ENCODE results near the gene ACADVL. TPM values are rescaled to one million over a fixed set of nuclear protein-coding genes. Genes with fewer than 3 reads are reported as not detected.

Gene ACADVL
- total RNA-seq, 1 experiment from 2014 or later, result 305 TPM

DNA sequence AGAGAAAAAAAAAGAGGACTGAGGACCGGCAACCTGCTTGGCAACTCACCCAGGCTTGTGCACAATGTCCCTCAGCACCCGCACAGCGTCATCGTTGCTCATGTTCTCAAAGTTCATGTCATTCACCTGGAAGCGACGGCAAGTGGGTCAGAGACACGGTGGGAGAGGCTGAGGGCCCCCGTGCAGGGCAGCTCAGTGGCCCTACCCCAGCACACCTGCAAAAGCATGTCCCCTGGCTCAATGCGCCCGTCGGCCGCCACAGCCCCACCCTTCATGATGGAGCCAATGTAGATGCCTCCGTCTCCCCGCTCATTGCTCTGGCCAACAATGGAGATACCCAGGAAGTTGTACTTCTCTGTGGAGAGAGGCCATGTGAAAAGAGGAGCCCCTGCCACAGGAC, 9.2 kb downstream of the ACADVL start:
- H3K27ac ChIP-seq (ENCODE audit: low read length), result no peak overlapping the region
- in situ Hi-C loops (cut with HindIII; ENCODE audit: low pct_unique_long_range_greater_than_20kb, low sequenced_read_pairs), result no loop called here

DNA sequence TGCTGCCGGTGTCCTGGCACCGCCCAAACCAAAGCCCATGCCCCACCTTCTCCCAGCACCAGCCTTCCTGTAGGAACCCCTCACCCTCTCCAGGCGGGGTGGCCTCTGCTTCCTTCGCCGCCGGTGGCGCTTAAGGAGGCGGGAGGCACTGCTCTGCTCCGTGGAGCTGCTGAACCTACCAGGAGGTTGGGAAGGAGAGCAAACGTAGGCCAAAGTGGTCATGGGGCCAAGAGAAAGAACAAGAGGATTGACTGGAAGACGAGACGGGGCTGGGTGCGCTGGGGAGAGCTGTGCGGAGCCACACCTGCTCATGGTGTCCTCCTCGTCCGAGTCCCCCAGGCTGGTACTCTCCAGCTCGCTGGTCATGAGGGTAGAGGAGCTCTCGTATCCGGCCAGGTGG, 9.8 kb downstream of the ACADVL start:
- Histone ChIP-seq H3K27ac (ENCODE audit: low read length) (no peak overlapping the region), H3K4me3 (ENCODE audit: low read depth in 2 of 2, low read length in 2 of 2) (no peak overlapping the region), H3K9me3 (ENCODE audit: control insufficient read depth, insufficient read depth, low read depth, low read length) (no peaks in the 10 kb centered on the region), H3K27me3 (ENCODE audit: control insufficient read depth, insufficient read depth, low read length) (no peaks in the 10 kb centered on the region), H3K4me1 (ENCODE audit: control insufficient read depth, insufficient read depth, low read length) (peaks cover 26% of the 10 kb centered on the region), H3K36me3 (ENCODE audit: control insufficient read depth, insufficient read depth, low read length) (no peaks in the 10 kb centered on the region; the same call in 1 of the 2 replicates)
- POLR2A ChIA-PET, result no interaction called here
- TF ChIP-seq, protein P1, sequence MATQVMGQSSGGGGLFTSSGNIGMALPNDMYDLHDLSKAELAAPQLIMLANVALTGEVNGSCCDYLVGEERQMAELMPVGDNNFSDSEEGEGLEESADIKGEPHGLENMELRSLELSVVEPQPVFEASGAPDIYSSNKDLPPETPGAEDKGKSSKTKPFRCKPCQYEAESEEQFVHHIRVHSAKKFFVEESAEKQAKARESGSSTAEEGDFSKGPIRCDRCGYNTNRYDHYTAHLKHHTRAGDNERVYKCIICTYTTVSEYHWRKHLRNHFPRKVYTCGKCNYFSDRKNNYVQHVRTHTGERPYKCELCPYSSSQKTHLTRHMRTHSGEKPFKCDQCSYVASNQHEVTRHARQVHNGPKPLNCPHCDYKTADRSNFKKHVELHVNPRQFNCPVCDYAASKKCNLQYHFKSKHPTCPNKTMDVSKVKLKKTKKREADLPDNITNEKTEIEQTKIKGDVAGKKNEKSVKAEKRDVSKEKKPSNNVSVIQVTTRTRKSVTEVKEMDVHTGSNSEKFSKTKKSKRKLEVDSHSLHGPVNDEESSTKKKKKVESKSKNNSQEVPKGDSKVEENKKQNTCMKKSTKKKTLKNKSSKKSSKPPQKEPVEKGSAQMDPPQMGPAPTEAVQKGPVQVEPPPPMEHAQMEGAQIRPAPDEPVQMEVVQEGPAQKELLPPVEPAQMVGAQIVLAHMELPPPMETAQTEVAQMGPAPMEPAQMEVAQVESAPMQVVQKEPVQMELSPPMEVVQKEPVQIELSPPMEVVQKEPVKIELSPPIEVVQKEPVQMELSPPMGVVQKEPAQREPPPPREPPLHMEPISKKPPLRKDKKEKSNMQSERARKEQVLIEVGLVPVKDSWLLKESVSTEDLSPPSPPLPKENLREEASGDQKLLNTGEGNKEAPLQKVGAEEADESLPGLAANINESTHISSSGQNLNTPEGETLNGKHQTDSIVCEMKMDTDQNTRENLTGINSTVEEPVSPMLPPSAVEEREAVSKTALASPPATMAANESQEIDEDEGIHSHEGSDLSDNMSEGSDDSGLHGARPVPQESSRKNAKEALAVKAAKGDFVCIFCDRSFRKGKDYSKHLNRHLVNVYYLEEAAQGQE (IDR thresholded peaks at IDR 0.05; ENCODE audit: insufficient read depth in 1 of 2, low read depth in 2 of 2, low read length in 1 of 2), result no peak
- no TSS peak for BruUV-seq (replicated peaks)
- in situ Hi-C loops (cut with HindIII; ENCODE audit: low pct_unique_long_range_greater_than_20kb, low sequenced_read_pairs) (no loop called here), intact Hi-C loops (cut with micrococcal nuclease; ENCODE audit: unreplicated experiment) (no loop called here)
- CTCF ChIA-PET, result no interaction called here
- no peak for ATAC-seq
- no peak for DNase-seq (ENCODE audit: low read depth, low spot score)

More for the DNA sequence above, 9.2 kb downstream of the ACADVL start:
- TF ChIP-seq, protein P1 (IDR thresholded peaks at IDR 0.05; ENCODE audit: insufficient read depth in 1 of 2, low read depth in 2 of 2, low read length in 1 of 2), result no peak
- TF ChIP-seq TCF7L2 (IDR thresholded peaks at IDR 0.05; ENCODE audit: low read depth, low read length) (no peak), POLR2AphosphoS5 (IDR thresholded peaks at IDR 0.05; ENCODE audit: low read depth, low read length) (no peak), SIN3A (IDR thresholded peaks at IDR 0.05; ENCODE audit: borderline replicate concordance, insufficient read depth, low read depth, low read length) (no peak)
- TF ChIP-seq, protein P2, sequence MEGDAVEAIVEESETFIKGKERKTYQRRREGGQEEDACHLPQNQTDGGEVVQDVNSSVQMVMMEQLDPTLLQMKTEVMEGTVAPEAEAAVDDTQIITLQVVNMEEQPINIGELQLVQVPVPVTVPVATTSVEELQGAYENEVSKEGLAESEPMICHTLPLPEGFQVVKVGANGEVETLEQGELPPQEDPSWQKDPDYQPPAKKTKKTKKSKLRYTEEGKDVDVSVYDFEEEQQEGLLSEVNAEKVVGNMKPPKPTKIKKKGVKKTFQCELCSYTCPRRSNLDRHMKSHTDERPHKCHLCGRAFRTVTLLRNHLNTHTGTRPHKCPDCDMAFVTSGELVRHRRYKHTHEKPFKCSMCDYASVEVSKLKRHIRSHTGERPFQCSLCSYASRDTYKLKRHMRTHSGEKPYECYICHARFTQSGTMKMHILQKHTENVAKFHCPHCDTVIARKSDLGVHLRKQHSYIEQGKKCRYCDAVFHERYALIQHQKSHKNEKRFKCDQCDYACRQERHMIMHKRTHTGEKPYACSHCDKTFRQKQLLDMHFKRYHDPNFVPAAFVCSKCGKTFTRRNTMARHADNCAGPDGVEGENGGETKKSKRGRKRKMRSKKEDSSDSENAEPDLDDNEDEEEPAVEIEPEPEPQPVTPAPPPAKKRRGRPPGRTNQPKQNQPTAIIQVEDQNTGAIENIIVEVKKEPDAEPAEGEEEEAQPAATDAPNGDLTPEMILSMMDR (IDR thresholded peaks at IDR 0.05), result no peak
- no peak for DNase-seq (ENCODE audit: low read depth, low spot score)
- BruUV-seq (replicated peaks), result no TSS peak
- no peaks in the 10 kb centered on the region; the same call in 1 of the 2 replicates for H3K36me3 ChIP-seq (ENCODE audit: control insufficient read depth, insufficient read depth, low read length)
- ChIA-PET POLR2A (no interaction called here), CTCF (no interaction called here)
- no peak overlapping the region for H3K4me3 ChIP-seq (ENCODE audit: low read depth in 2 of 2, low read length in 2 of 2)
- no peaks in the 10 kb centered on the region for H3K9me3 ChIP-seq (ENCODE audit: control insufficient read depth, insufficient read depth, low read depth, low read length)
- H3K27me3 ChIP-seq (ENCODE audit: control insufficient read depth, insufficient read depth, low read length), result no peaks in the 10 kb centered on the region
- no peak for ATAC-seq
- intact Hi-C loops (cut with micrococcal nuclease; ENCODE audit: unreplicated experiment), result no loop called here
- peaks cover 27% of the 10 kb centered on the region for H3K4me1 ChIP-seq (ENCODE audit: control insufficient read depth, insufficient read depth, low read length)
